Left renal pelvis (tissue), 4 donors: ENCODE measurements around the gene GTF3C4. TPM values are rescaled to one million over a fixed set of nuclear protein-coding genes. Genes with fewer than 3 reads are reported as not detected.

Source experiments
- DNase-seq, 4 donors: peaks; one replicate each; pipeline ENCODE4 v3.0.0-alpha.2; 2013; ENCODE audit warnings: low read depth in 4 of 4, low spot score in 3 of 4
- polyA plus RNA-seq, 4 donors: library from polyadenylated mRNA; unstranded; fragments of 120-200 nt; gene quantifications; one replicate each; pipeline ENCODE4 v1.2.1, GENCODE V29; 2013; ENCODE audit not compliant: insufficient read length in 4 of 4

The GTF3C4 gene
- polyA plus RNA-seq, 4 donors = 23.3 to 28.3 (median 26.2) TPM

- DNase-seq = no peak
These were observed 22.5 kb upstream of the GTF3C4 start for GRCh38 chr9:132647806-132648205.

DNA sequence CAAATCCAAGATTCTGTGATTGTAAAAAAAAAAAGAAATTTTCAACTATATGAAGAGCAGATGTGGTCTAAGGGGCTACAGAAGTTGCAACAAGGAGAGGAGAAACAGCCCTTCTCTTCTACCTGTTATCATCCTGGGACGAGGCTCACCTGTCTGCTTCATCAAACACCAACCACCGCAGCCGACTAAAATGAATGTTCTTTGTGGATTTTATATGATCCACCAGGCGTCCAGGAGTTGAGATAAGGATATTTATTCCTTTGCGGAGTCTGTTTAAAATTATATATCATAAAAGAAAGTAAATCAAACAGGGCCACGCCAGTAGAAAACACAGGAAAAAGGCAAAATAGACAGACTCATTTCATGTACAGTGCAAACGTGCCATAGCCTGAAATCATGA is 22.0 kb upstream of the GTF3C4 start:
- DNase-seq = no peak

- DNase-seq = no peak
These were observed 21.6 kb upstream of the GTF3C4 start for GRCh38 chr9:132648685-132649084.

DNA sequence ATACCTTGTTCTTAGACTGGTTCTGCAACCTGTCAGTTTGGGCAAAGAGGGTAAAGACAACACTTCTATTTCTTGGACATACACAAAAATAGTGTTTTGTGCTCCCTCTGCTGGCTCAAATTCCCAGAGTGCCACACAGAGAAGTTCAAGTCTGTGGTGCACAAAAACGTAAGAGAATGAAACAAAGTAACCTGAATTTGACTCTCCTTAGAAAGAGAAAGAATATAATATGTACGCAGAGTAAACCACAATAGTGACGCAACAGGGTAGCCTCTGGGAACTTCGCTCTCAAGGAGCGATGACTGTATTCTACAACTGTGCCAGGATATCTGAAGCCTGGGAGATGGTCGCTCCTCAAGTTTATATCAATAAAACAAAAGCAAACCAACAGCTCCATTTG is 19.0 kb upstream of the GTF3C4 start:
- DNase-seq = no peak

- DNase-seq = no peak
These were observed 14.0 kb upstream of the GTF3C4 start for GRCh38 chr9:132656299-132656698.

DNA sequence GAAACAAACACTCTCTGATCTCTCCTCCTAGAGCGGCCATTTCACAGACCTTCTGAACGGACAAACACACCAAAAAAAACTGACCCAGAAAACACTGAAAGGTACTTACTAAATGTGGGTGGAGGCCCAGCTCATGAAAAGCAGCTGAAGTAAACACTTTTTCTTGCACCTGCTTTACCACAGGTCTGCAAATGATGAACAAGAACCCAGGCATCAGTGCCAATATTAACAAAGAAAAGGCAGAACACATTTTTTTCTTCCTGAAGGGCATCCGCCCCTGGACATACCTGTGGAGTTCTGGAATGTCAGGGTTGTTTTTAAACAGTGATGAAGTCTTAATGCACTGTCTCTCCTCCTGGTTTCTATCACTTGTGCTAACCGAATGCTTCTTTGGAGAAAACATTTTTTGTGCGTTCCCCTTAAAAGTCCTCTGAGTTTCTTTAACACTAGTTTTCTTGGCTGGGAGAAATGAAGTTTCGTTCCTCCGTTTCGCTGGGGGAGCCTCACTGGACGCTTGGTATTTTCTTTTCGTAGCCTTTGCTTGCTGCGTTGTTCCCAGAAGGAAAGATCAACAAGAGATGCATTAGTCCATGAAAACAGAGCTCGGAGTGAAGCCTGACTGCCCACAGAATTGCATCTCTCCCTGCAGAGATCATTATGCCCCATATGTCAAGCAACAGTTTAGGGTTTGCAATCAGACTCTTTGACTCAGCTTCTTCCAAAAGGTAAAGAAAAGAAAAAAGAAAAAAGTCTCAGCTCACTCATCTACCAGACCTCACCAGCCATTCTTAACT is 7.9 kb upstream of the GTF3C4 start:
- no peak for DNase-seq

DNA sequence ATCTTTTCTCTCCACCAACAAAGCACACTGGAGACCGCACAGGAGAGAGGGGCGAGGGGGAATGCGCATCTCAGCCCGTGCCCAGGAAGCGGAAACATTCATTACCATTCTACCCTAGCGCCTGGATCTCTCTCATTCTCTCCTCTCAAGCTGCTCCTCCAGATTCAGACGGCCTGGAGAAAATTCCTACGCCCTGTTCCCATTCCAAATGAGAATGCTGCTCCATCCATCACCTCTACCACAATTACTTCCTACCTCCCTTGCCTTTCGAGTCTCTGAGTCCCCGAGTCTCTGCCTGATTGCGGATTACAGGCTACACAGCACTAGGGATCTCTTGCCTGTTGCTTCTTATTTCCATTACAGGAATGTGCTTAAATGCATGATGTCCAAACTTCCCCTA is 7.1 kb upstream of the GTF3C4 start:
- DNase-seq = no peak

GRCh38 chr9:132663851-132664250 is 6.4 kb upstream of the GTF3C4 start:
- DNase-seq = no peak

- DNase-seq = no peak
These were observed 956 bp upstream of the GTF3C4 start for GRCh38 chr9:132669319-132669697.

- peak; percentile 74 to 75 (median 74) for DNase-seq
These were observed 387 bp upstream of the GTF3C4 start, which contains the start of gene DDX31 for GRCh38 chr9:132669698-132670456. TSS of gene DDX31 (minus strand) at chr9:132669983. CDS start at chr9:132669934, 49 bp downstream.

GRCh38 chr9:132671620-132672412 is 1.6 kb downstream of the GTF3C4 start:
- DNase-seq = no peak

GRCh38 chr9:132672413-132672690 is 2.1 kb downstream of the GTF3C4 start:
- DNase-seq = no peak

GRCh38 chr9:132673355-132673754 is 3.1 kb downstream of the GTF3C4 start:
- DNase-seq = no peak

GRCh38 chr9:132674485-132674884 is 4.2 kb downstream of the GTF3C4 start:
- no peak for DNase-seq

DNA sequence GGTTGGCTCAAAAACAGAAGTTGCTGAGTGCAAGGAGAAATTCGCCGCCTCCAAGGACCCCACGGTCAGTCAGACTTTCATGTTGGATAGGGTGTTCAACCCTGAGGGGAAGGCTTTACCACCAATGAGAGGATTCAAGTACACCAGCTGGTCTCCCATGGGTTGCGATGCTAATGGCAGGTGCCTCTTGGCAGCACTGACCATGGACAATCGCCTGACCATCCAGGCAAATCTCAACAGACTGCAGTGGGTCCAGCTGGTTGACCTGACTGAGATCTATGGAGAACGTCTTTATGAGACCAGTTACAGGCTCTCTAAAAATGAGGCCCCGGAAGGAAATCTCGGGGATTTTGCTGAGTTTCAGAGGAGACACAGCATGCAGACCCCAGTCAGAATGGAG is 7.7 kb downstream of the GTF3C4 start:
- DNase-seq = no peak

- DNase-seq = no peak
These were observed 9.8 kb downstream of the GTF3C4 start for GRCh38 chr9:132679946-132680625.

DNA sequence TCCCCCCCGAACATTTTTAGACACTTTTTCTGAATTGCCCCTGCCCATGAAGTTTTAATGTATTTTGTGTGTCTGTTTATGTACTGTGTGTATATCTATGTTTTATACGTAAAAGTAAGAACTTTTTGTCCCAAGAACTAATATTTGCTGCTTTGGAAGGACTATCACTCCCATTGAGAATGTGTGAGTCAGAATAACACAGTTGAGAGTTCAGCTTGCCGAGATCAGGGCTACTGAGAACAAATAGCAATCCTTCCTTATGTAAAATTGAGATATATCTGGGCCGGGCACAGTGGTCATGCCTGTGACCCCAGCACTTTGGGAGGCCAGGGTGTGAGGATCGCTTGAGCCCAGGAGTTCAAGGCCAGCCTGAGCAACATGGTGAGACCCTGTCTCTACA is 11.3 kb downstream of the GTF3C4 start:
- no peak for DNase-seq

GRCh38 chr9:132683873-132684272 is 13.6 kb downstream of the GTF3C4 start:
- DNase-seq = no peak

DNA sequence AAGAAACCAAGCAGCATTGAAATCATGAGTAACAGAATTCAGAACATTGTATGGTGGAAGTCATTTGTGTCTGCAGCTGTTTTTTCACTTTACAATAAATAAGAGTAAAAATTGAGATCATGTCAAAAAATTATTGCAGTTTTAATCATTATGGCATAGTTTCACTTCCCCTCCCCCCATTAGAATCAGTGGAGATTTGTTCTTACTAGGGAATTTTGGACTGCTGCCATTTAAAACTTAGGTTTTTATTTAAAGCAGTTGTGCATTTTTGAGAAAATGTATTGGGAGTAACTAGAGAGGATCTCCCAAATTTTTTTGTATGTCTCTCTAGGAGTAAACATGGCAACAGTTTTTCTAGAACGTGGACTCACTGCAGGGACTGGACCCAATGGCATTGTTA is 20.4 kb downstream of the GTF3C4 start:
- DNase-seq = no peak

- DNase-seq = no peak
These were observed 23.9 kb downstream of the GTF3C4 start for GRCh38 chr9:132694144-132694543.

DNA sequence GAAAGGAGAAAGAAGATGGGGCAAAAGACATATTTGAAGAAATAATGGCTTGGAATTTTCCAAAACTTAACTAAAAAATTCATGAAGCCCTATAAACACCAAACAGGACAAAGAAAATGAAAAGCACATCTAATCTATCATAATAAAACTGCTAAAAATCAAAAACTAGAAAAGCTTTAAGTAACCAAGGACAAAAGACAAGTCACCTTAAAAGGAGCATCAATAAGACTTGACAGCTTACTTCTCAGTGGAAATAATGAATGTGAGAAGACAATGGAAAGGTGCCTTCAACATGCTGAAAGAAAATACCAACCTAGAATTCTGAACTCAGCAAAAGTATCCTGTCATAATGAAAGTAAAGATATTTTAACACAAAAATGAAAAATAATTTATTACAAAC is 27.0 kb downstream of the GTF3C4 start:
- DNase-seq = no peak
